NCI-H2227 (cell line): ENCODE results near the gene PSMG1.
"Not testable (repeated sequence)": the region's sequence is repeated elsewhere in the genome, so short reads cannot be mapped to it uniquely, and the experiment has no call there.

Experiments
- DNase-seq: peaks from one replicate; lab custom pipeline; 2025; ENCODE audit not compliant: unreplicated experiment; lab: John Stamatoyannopoulos, UW

The PSMG1 gene, protein sequence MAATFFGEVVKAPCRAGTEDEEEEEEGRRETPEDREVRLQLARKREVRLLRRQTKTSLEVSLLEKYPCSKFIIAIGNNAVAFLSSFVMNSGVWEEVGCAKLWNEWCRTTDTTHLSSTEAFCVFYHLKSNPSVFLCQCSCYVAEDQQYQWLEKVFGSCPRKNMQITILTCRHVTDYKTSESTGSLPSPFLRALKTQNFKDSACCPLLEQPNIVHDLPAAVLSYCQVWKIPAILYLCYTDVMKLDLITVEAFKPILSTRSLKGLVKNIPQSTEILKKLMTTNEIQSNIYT

DNA sequence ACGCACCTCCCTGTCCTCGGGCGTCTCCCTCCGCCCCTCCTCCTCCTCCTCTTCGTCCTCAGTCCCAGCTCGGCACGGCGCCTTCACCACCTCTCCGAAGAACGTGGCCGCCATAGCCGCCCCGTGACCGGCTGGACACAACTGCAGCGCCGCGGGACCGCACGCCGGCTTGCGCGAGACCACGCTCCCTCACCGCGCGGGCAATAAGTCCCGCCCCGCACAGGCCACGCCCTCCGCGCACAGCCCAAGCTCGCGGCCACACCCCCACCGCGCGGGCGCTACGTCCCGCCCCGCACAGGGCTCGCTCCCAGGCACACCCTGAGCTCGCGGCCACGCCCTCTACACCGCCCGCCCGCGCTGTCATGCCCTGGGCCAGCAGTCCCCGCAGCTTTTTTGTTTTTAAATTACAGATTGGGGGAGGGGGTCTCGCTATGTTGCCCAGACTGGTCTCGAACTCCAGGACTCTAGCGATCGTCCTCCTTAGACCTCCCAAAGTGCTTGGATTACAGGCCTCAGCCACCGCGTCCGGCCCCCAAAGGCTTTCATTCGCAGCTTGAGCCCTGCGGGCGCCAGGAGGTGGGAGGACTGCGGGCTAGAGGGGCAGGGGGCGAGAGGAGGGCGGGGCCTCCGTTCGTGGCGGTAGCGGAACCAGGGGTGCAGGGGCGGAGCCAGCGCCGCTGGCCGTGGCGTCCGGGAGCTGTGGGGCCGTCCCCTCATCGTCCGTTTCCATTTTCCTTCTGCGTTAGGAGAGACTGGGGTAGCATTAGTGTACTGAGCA, at the start of gene PSMG1:
Gene PSMG1 (minus strand): TSS at position 180 of the 778 bp plus-strand sequence. CDS start 66 bp downstream, at position 114.
- peak; percentile 97 for DNase-seq

DNA sequence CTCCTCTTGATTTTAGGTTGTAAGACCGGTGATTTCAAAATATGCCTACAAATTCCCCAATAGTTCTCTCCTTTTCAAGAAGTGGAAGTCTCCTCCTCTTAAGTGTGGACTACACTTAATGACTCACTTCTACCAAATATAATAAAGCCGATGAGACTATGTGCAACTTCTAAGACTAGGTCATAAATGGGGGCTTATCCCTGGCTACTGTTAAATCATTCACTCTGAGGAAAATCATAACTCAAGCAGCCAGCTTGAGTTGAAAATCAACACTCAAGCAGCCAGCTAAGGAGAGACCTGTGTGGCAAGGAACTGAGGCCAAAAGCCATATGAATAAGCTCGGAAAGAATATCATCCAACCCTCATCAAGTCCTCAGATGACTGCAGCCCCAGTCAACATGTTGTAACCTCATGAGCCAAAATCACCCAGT, 49.6 kb upstream of the PSMG1 start:
- DNase-seq: no peak

- DNase-seq: no peak
Observed at GRCh38 chr21:39224930-39225329, 41.7 kb upstream of the PSMG1 start.

DNA sequence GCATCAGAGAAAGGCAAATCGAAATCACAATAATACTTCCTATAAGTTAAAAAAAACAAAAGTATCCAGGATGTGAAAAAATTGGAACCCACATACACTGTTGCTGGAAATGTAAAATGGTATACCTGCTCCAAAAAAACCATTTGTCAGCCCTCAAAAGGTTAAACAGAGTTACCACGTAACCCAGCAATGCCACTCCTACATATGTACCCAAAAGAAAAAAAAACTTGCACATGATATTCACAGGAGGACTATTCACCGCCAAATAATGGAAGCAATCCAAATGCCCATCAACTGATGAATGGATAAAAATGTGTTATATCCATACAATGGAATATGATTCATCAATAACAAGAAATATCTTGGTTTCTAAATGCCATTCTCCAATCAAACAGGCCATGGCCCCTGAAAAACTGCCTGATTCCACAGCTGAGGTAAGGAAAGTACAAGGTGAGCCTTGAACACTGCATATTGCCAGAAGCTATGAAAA, 38.8 kb upstream of the PSMG1 start:
- no peak for DNase-seq

DNA sequence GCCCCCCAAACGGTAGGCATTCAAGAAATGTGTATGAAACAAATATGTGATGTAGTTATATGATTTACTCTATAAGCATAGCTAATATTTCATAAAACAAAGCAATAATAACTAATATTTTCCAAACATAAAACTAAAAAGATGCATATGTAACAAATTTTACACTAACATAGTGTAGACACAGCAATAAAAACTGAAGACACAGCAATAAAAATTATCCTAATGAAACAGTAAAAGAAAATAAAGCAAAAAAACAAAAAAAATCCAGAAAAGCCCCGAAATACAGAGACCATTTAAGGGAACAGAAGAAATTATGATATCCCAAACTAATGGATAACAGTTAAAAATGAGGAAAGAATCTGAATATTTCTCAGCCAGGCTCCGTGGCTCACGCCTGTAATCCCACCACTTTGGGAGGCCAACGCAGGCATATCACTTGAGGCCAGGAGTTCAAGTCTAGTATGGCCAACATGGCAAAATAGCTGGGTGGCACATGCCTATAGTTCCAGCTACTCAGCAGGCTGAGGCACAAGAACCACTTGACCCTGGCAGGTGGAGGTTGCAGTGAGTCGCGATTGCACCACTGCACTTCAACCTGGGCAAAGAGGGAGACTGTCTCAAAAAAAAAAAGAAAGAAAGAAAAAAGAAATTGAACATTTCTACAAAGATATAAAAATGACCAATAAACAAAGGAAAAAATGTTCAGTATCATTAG, 38.2 kb upstream of the PSMG1 start:
- DNase-seq: no peak

GRCh38 chr21:39220875-39221274, 37.6 kb upstream of the PSMG1 start:
- DNase-seq: not testable (repeated sequence)

DNA sequence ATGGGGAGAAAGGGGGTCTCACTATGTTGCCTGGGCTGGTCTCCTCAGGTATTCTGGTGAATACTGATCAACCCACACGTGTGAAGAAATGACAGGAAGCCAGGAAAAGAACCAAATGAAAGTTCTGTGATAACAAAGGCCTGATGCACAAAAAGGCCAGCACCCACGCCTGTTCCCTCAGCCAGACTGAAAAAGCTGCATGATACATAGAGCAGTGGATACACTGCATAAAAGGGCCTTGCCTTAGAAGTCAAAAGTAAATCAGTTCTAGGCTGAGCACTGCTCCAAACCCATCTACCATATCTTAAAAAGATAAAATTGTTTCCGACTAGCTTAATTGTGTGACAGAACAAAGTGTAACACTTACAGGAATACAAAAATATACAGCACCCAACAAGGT, 36.9 kb upstream of the PSMG1 start:
- DNase-seq: no peak

DNA sequence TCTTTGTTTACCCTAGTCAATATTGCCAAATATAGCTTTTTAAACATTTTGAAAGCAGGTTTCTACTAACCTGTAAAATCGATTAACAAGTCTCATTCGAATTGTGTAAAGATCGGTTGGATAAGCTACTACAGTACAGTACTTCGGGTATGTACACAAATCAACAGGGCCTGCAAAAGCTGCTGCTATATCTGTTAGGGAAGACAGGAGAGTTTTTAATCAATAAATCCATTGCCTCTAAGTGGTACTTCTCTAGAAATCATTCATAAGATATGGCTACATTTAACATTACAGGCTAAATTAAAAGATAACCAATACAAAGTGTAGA, 34.8 kb upstream of the PSMG1 start:
- no peak for DNase-seq

- no peak for DNase-seq
Observed at GRCh38 chr21:39217356-39218081, 34.3 kb upstream of the PSMG1 start.

- no peak for DNase-seq
Observed at GRCh38 chr21:39216290-39216689, 33.0 kb upstream of the PSMG1 start.

DNA sequence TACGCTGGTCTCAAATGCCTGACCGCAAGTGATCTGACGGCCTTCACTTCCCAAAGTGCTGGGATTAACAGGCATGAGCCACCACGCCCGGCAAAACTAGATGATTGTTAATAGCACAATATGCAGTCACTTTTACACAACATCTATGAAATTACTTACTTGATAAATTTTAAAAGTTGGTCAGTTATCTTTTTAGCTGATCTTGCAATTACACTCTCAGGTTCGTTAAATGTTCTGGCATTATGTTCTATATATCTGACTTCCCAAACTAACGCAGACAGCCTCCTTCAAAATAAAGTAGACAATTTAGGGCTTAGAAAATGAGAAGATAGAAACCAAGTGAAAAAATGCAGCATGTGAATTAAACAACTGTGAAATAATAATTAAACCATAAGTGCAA, 31.8 kb upstream of the PSMG1 start:
- DNase-seq: no peak

DNA sequence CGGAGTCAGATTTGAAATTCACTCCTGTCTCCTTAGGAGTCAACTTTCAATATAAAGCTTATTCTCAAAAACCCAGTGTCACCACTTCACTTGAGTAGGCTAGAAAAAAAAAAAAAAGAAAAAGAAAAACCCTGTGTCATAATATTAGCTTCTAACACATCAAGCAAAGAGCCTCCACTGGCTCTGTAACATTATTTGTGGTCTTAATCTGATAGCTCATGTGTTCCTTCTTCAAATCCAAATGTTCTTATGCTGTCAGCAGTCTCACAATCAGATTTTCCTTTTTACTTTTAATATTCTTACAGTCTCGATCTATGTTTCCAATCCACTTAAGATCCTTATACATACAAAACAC, 26.1 kb upstream of the PSMG1 start:
- DNase-seq: no peak

DNA sequence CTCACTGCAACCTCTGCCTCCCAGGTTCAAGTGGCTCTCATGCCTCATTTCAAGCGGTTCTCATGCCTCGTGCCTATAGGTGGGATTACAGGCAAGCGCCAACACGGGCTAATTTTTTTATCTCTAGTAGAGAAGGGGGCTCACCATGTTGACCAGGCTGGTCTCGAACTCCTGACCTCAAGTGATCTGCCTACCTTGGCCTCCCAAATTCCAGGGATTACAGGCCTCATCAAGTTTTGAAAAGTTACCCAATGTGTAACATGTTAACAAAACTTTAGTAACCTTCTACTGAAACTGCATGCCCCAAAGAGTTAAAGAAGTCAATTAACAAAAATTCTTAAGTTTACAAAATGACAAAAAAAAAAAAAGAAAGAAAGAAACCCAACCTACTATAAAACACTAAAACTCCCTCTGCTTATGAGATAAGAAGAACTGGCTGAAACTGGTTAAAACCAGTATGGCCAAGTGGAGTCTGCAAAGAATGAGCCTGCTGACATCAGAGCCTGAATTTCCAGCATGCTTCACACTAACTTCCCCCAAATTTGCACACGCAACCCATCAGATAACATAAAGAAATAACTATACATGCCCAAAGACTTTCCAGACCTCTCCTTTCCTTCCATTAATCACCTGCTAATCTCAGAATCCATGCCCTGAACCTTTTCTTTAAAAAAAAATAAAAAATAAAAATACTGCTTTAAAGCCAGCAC, 25.5 kb upstream of the PSMG1 start:
- DNase-seq: no peak

GRCh38 chr21:39204134-39204533, 20.9 kb upstream of the PSMG1 start:
- DNase-seq: no peak

GRCh38 chr21:39198800-39199199, 15.5 kb upstream of the PSMG1 start:
- DNase-seq: no peak

DNA sequence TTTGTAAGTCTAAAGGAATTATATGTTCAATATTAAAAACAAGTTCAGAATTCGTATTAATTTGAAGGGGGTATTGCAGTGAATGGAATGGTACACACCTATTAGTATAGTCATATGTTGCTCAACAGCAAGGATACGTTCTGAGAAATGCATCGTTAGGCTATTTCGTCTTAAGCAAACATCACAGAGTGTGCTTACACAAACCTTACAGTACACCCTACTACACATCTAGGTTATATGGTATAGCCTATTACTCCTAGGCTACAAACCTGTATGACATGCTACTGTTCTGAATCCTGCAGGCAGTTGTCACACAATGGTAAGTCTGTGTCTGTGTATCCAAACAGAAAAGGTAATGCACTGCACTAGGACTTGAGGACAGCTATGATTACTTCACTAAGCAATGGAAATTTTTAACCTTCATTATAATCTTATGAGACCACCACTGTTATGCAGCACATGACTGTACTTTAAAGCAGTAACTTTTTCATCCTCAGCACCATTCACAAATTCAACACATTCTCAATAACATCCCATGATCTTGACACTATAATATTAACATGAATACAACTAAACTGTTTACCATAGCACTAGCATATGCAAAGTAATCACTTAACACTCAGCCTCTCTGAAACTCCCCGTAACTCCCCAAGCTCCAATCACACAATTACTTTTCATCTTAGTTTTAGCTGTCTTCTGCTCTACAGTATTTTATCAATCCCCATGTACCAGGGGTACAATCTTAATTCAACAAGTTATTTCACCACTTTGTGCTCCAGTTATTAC, 14.4 kb upstream of the PSMG1 start:
- DNase-seq: no peak

DNA sequence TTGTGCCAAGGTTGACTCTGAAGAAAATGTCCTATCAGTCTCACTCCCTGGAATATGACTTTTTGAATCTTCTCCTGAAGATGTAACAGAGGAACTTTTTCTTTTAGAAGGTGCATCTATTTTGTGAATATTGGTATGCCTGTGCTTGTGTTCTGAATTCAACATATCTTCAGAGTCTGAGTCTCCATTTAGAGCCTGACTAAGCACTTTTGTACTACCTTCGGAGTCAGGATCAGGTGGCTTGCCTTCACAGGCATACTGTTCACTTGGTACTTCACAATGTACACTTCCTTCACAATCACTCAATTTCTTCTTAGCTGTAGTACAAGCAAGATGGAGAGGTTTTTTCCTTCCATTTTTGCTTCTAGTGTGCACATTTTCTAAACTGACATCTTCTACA, 13.6 kb upstream of the PSMG1 start:
- DNase-seq: no peak

DNA sequence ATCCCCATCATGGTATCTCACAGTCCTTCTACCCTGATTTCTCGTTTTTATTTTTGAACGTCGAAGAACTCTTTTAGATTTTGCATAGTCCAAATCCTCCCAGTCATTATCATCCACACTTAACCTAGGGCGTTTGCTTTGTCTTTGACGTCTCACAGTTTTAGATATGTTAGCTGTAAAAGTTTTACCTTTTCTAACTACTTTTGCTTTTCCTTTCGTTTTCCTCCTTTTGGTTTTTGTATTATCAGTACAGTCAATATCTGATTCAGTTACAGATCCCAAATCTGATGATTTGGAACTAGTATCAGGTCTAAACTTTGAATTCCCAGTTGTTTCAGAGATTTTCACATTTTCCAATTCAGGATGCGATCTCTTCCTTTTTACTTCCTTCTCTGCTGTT, 13.1 kb upstream of the PSMG1 start:
- DNase-seq: no peak

DNA sequence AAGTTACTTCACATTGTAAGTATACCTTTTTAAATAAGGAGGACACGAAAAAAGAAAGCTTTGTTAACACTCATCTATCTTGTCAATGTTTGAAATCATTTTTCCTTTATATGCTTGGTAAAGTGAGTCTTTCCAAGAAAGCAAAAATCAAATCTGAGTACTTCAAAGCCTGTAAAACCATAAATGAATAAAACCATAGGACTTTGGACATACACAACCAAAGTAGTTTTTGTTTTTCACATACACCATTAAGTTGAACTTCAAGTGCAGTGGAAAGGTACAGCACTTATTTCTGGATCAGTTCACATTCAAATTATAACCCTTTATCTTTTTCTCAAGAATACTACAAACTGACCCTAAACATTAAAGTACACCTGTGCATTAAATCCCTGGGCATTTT, 10.1 kb upstream of the PSMG1 start:
- no peak for DNase-seq
